Measurements from ENCODE around the gene CXCL14.
"Not testable (repeated sequence)": the region's sequence is repeated elsewhere in the genome, so short reads cannot be mapped to it uniquely, and the experiment has no call there.

Gene CXCL14

GRCh38 chr5:135543485-135544304 lies 35.1 kb downstream of the CXCL14 start:
- DNase-seq (ENCODE audit: low read depth in 2 of 2), result no peak

GRCh38 chr5:135543001-135543484 lies 35.7 kb downstream of the CXCL14 start:
- no peak for DNase-seq (ENCODE audit: low read depth in 2 of 2)

- DNase-seq (ENCODE audit: low read depth in 2 of 2), result no peak
These were observed 36.8 kb downstream of the CXCL14 start for GRCh38 chr5:135541807-135542502.

GRCh38 chr5:135539430-135540005 lies 39.3 kb downstream of the CXCL14 start:
- no peak for DNase-seq (ENCODE audit: low read depth in 2 of 2)

- no peak for DNase-seq (ENCODE audit: low read depth in 2 of 2)
These were observed 40.5 kb downstream of the CXCL14 start for GRCh38 chr5:135538261-135538660.

GRCh38 chr5:135537745-135538144 lies 41.0 kb downstream of the CXCL14 start:
- DNase-seq (ENCODE audit: low read depth in 2 of 2), result no peak

GRCh38 chr5:135537271-135537670 lies 41.5 kb downstream of the CXCL14 start:
- DNase-seq (ENCODE audit: low read depth in 2 of 2), result no peak

- DNase-seq (ENCODE audit: low read depth in 2 of 2), result no peak
These were observed 42.7 kb downstream of the CXCL14 start, which contains the start of gene NEUROG1 for GRCh38 chr5:135535820-135536801. NEUROG1 (minus strand) TSS chr5:135535964; CDS start chr5:135535690, 274 bp downstream.

- DNase-seq (ENCODE audit: low read depth in 2 of 2), result no peak
These were observed 43.4 kb downstream of the CXCL14 start for GRCh38 chr5:135535420-135535819.

GRCh38 chr5:135534609-135535419 lies 44.0 kb downstream of the CXCL14 start:
- DNase-seq (ENCODE audit: low read depth in 2 of 2), result no peak

GRCh38 chr5:135533794-135534193 lies 45.0 kb downstream of the CXCL14 start:
- DNase-seq (ENCODE audit: low read depth in 2 of 2), result no peak

GRCh38 chr5:135533334-135533733 lies 45.5 kb downstream of the CXCL14 start:
- DNase-seq (ENCODE audit: low read depth in 2 of 2), result no peak

GRCh38 chr5:135529576-135529975 lies 49.2 kb downstream of the CXCL14 start:
- DNase-seq (ENCODE audit: low read depth in 2 of 2), result not testable (repeated sequence)

GRCh38 chr5:135526924-135527323 lies 51.9 kb downstream of the CXCL14 start:
- no peak for DNase-seq (ENCODE audit: low read depth in 2 of 2)

- no peak for DNase-seq (ENCODE audit: low read depth in 2 of 2)
These were observed 56.8 kb downstream of the CXCL14 start for GRCh38 chr5:135521964-135522363.
